Thyroid gland (tissue), 4 donors: ENCODE results near the gene WWC1. TPM values are rescaled to one million over a fixed set of nuclear protein-coding genes. Genes with fewer than 3 reads are reported as not detected.

ENCODE experiments used
- DNase-seq, 2 donors: peaks; one replicate each; pipeline ENCODE4 v3.0.0-alpha.2; 2019
- H3K27ac ChIP-seq, 3 donors: fragments of 200-600 bp; sonication (generic); 1 replicate in 2 of 3; 2 replicates in 1 of 3; pipeline ENCODE4 v1.5.1; 2016 to 2019; ENCODE audit warnings: mild to moderate bottlenecking in 1 of 3, moderate library complexity in 1 of 3
- H3K27me3 ChIP-seq: fragments of 200-600 bp; sonication (generic); one replicate; pipeline ENCODE4 v1.5.1; 2019
- H3K36me3 ChIP-seq, 2 donors: fragments of 200-600 bp; sonication (generic); one replicate each; pipeline ENCODE4 v1.5.1; 2016 to 2019
- H3K4me1 ChIP-seq, 2 donors: fragments of 200-600 bp; sonication (generic); one replicate each; pipeline ENCODE4 v1.5.1; 2017 to 2019
- H3K4me3 ChIP-seq, 3 donors: fragments of 200-600 bp; sonication (generic); replicated peaks in 1 of 3; 1 replicate in 2 of 3; 2 replicates in 1 of 3; pipeline ENCODE4 v1.5.1; 2016; ENCODE audit warnings: mild to moderate bottlenecking in 1 of 3
- H3K9me3 ChIP-seq: fragments of 200-600 bp; sonication (generic); one replicate; pipeline ENCODE4 v1.5.1; 2017
- CTCF ChIP-seq, 6 experiments: fragments of 200-600 bp in 3 of 6; fragments of 450-650 bp in 3 of 6; sonication (generic) in 3 of 6; IDR thresholded peaks; one replicate each; pipeline ENCODE4 v1.5.1; 2016 to 2019; ENCODE audit warnings: antibody characterized with exemption in 6 of 6, mild to moderate bottlenecking in 2 of 6, inconsistent platforms in 1 of 6, moderate library complexity in 1 of 6
- POLR2A ChIP-seq, 2 donors: fragments of 450-650 bp; IDR thresholded peaks; one replicate each; pipeline ENCODE4 v1.6.1; 2017; ENCODE audit warnings: antibody characterized with exemption in 2 of 2, mild to moderate bottlenecking in 2 of 2, moderate library complexity in 1 of 2
- WGBS, 2 donors: methylation state at CpG; one replicate each; pipeline ENCODE4 v1.1.5; 2017; 5-methylcytosine and 5-hydroxymethylcytosine counted together
- intact Hi-C: fragments of 100-400 bp; cut with DNase I; formaldehyde crosslinking; loops from one replicate; pipeline ENCODE4 v1.15.1; 2023
- total RNA-seq, 4 donors: library from RNA; depleted of rRNA; stranded (reverse); fragments of >200 nt; gene quantifications; one replicate each; pipeline ENCODE4 v1.2.3, GENCODE V29; 2016

WWC1 gene
- total RNA-seq, 4 donors from 2014 or later, result 38.7 to 80.1 (median 54.0) TPM

- TF ChIP-seq POLR2A (IDR thresholded peaks at IDR 0.05), result no peak
- TF ChIP-seq CTCF (IDR thresholded peaks at IDR 0.05), result no peak
- intact Hi-C loops, result no loop called here
- no peak for DNase-seq
- Histone ChIP-seq H3K4me1 (peaks cover 0 to 4% of the 10 kb centered on the region in 2 donors), H3K36me3 (no peaks in the 10 kb centered on the region), H3K27ac (no peak overlapping the region), H3K27me3 (no peaks in the 10 kb centered on the region), H3K4me3 (no peak overlapping the region), H3K9me3 (no peaks in the 10 kb centered on the region)
- 80 to 89% methylated on average over 4 of the region's 4 CpGs for WGBS, 2 donors
These were observed 152.7 kb downstream of the WWC1 start for GRCh38 chr5:168443950-168444700.

- Histone ChIP-seq H3K27me3 (no peaks in the 10 kb centered on the region), H3K4me3 (no peak overlapping the region), H3K4me1 (peaks cover 0 to 6% of the 10 kb centered on the region in 2 donors), H3K36me3 (no peaks in the 10 kb centered on the region), H3K27ac (no peak overlapping the region), H3K9me3 (no peaks in the 10 kb centered on the region)
- intact Hi-C loops, result no loop called here
- no peak for DNase-seq
- TF ChIP-seq POLR2A (IDR thresholded peaks at IDR 0.05) (no peak), CTCF (IDR thresholded peaks at IDR 0.05) (no peak)
- WGBS, 2 donors, result 88 to 89% methylated on average over 10 of the region's 10 CpGs
These were observed 155.7 kb downstream of the WWC1 start for GRCh38 chr5:168446983-168447619.

- intact Hi-C loops, result no loop called here
- Histone ChIP-seq H3K27ac (no peak overlapping the region), H3K4me1 (peaks cover 0 to 6% of the 10 kb centered on the region in 2 donors), H3K4me3 (no peak overlapping the region), H3K9me3 (no peaks in the 10 kb centered on the region), H3K27me3 (no peaks in the 10 kb centered on the region), H3K36me3 (no peaks in the 10 kb centered on the region)
- no peak for DNase-seq
- WGBS, 2 donors, result 81 to 82% methylated on average over 4 of the region's 4 CpGs
- TF ChIP-seq POLR2A (IDR thresholded peaks at IDR 0.05) (no peak), CTCF (IDR thresholded peaks at IDR 0.05) (no peak)
These were observed 156.4 kb downstream of the WWC1 start for GRCh38 chr5:168447808-168448207.

GRCh38 chr5:168449166-168449565, 157.7 kb downstream of the WWC1 start:
- 33 to 47% methylated on average over 2 of the region's 2 CpGs for WGBS, 2 donors
- Histone ChIP-seq H3K4me3 (no peak overlapping the region), H3K9me3 (no peaks in the 10 kb centered on the region), H3K4me1 (peaks cover 0 to 6% of the 10 kb centered on the region in 2 donors), H3K27ac (peak overlapping the region in 1 of 3 donors; percentile 23), H3K36me3 (peaks cover 0 to 2% of the 10 kb centered on the region in 2 donors), H3K27me3 (no peaks in the 10 kb centered on the region)
- DNase-seq, result peak; percentile 27 to 50
- TF ChIP-seq CTCF (IDR thresholded peaks at IDR 0.05), result no peak
- no peak for TF ChIP-seq POLR2A (IDR thresholded peaks at IDR 0.05)
- intact Hi-C loops, result no loop called here

GRCh38 chr5:168451565-168451964, 160.1 kb downstream of the WWC1 start:
- Histone ChIP-seq H3K4me1 (peaks cover 0 to 6% of the 10 kb centered on the region in 2 donors), H3K27me3 (no peaks in the 10 kb centered on the region), H3K27ac (no peak overlapping the region), H3K36me3 (peaks cover 11 to 13% of the 10 kb centered on the region in 2 donors), H3K9me3 (no peaks in the 10 kb centered on the region), H3K4me3 (no peak overlapping the region)
- no peak for DNase-seq
- intact Hi-C loops, result loop anchor here (10.0 kb wide), 1 partner anchor 177 kb away; no protein-coding TSS in a partner anchor
- TF ChIP-seq POLR2A (IDR thresholded peaks at IDR 0.05) (no peak), CTCF (IDR thresholded peaks at IDR 0.05) (no peak)
- WGBS, 2 donors, result 89 to 99% methylated on average over 3 of the region's 3 CpGs
